Cerebellar cortex (tissue), 1 donor: ENCODE data around the gene ARHGAP20.

Experiments
- DNase-seq: peaks from one replicate; pipeline ENCODE4 v3.0.0-alpha.2; 2015; ENCODE audit warnings: low spot score

The ARHGAP20 gene

DNA sequence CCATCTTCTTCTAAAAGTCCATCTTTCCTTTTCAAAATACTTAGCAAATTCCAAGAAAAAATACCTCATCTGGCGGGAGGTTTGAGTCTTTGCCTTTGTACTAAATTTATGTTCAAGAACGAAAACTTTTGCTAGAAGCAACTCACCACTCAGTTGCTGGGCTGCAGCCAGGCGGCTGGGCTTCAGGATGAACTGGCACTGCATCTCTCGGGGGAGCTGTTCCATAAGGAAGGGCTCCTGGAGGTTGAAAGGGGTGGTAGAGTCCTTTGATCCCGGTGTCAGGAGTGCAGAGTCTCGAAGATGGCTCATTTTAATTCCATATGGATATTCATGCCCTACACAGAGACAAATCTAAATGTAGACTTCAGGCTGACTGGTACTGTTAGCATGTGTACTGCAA lies 105.8 kb downstream of the ARHGAP20 start:
- DNase-seq, result no peak

DNA sequence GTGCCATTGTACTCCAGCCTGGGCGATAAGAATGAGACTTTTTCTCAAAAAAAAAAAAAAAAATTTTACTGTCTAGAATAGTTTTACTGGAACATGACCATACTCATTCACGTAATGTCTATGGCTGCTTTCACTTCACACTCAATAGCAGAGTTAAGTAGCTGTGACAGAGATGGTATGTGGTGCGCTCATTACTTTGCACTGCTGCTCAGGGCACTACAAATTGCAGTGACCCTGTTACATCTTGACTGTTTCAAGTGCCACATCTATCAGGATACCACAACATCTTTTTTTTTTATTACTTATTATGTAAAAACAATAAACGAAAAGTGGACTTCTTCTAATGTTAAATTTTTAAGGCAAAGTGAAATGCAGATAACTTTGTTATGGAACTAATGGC lies 110.3 kb downstream of the ARHGAP20 start:
- no peak for DNase-seq

GRCh38 chr11:110600322-110600721 lies 111.9 kb downstream of the ARHGAP20 start:
- no peak for DNase-seq

DNA sequence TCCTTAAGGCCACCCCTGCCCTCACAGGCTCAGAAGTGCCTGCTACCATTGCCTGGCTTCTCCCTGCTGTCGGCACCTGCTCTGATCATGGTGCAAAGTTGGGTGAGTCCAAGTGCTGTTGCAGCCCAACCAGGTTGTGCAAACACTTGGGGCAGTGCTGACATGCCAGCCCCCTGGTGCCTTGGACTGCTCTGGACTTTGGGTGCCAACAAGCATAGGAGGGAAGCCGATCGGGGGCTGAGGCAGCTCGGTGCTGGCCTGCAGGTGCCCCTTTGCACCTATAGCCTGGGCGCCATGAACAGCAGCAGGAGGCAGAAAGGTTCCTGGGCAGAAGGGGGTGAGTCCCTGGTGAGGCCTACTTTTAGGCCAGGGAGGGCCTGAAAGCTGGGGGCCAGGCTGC lies 113.0 kb downstream of the ARHGAP20 start:
- DNase-seq, result no peak

- DNase-seq, result no peak
Measured at GRCh38 chr11:110598725-110599124, 113.5 kb downstream of the ARHGAP20 start.

DNA sequence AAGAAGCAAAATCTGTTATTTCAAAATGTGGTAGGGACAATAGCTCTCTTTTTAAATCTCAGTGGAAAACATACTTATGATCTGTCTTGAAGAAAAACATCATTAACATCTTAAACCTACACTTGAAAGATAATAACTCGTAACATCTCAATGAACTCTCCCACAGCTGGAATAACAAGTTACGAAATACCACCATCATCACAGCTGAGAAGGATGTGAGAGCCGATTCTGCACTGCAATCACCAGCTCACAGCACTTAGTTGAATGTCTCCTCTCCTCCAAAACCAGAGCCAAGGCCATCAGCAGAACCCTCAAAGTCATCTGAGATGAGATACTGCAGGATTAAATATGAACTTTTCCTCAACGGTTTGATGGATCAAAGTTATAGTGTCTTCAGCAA lies 124.3 kb downstream of the ARHGAP20 start:
- DNase-seq, result no peak

GRCh38 chr11:110587129-110587528 lies 125.1 kb downstream of the ARHGAP20 start:
- DNase-seq, result no peak

DNA sequence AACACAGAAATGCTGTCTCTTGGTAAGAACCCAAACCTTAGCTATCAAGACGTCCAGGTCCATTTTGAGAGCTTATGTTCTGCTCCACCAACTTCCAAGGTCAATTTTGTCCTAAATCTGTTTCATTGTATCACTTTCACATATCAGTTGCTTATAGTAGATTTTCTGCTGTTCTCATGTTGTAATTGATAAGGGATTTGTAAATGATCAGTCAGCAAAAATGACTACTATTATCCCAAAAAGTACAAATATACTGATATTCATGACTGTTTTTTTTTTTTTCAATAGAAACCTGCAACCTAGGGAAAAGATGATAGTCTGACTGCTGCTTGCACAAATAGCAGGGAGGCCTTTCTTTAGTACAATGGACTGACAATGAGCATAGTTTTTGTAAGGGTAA lies 128.1 kb downstream of the ARHGAP20 start:
- DNase-seq, result no peak

DNA sequence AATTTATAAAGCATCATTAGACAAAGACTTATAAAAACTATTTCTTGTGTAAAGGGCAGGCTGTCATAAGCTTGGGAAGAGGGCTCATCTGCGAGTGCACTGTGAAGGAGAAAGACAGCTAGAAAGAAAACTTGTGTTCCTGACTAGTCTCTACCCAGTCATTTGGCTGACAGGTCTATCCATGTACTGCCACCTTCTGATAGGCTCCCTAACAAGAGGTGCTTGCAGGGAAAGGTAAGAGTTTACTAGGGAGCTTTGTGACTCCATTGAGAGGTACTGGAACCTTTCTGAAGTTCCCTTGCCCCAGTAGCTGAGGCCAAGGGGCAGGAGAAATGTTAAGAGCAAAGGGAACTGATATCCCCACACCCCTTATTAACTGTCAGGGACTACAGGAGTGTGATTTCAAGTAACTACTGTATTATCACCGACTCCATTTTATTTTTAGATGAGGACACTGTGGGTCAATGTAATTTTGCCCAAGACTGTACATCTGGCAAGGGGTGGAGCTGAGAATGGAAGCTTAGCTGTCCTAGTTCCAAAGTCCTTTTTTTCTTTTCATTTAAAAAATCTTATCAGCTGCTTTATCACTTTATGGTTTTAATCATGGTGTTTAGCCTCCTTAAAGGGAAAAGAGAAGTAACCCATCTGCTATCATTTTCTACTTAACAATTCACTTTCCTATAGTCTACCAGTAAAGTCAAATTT lies 129.4 kb downstream of the ARHGAP20 start:
- no peak for DNase-seq

DNA sequence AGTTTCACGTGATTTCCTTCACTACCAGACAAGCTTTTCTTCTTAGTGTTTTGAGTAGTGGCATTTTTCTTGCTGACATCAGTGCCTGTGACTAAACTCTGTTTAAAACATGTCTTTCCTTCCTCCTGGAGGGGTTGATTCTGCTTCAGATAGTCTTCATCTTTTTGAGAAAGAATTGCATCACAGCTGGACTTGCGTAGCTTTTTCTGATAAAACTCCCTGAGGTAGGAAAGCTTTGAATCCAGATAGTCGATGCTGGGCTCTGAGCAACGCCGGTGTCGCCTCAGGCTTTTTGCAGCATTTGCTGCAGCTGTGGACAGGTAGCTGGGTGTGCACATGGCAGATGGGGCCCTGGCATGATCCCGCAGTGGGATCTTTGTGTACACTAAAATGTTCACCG lies 131.7 kb downstream of the ARHGAP20 start:
- no peak for DNase-seq

GRCh38 chr11:110573411-110573810 lies 138.8 kb downstream of the ARHGAP20 start:
- DNase-seq, result no peak

GRCh38 chr11:110571081-110571720 lies 141.0 kb downstream of the ARHGAP20 start:
- no peak for DNase-seq

- DNase-seq, result peak; percentile 90
Measured at GRCh38 chr11:110566577-110566976, 145.7 kb downstream of the ARHGAP20 start.

- DNase-seq, result peak; percentile 56
Measured at GRCh38 chr11:110565357-110566336, 146.6 kb downstream of the ARHGAP20 start.

GRCh38 chr11:110564676-110565356 lies 147.4 kb downstream of the ARHGAP20 start:
- DNase-seq, result no peak

DNA sequence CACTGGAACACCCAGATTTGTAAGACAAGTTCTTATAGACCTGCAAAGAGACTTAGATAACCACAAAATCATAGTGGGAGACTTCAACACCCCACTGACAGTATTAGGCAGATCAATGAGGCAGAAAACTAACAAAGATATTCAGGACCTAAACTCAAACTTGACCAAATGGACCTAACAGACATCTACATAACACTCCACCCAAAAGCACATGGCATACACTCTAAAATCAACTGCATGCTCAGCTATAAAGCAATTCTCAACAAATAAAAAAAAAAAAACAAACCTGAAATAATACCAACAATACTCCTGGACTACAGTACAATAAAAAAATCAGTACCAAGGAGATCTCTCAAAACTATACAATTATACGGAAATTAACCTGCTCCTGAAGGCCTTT lies 167.5 kb downstream of the ARHGAP20 start:
- no peak for DNase-seq

DNA sequence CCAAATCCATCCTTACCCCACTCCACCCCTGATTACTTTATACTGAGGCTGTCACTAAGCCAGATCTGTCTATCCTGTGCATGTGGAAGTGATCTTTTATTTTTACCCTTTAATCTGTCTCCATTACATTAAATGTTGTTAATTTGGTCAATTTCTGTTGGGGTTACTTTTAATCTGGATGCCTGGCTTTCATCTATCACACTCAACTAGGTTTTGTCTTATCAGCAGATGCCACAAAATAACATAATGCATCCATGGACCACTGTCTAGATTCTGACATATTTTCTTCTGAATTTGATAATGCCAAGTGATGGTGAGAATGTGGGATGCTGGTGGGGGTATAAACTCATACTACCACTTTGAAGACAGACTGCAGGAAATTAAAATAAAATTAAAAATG lies 174.1 kb downstream of the ARHGAP20 start:
- no peak for DNase-seq

DNA sequence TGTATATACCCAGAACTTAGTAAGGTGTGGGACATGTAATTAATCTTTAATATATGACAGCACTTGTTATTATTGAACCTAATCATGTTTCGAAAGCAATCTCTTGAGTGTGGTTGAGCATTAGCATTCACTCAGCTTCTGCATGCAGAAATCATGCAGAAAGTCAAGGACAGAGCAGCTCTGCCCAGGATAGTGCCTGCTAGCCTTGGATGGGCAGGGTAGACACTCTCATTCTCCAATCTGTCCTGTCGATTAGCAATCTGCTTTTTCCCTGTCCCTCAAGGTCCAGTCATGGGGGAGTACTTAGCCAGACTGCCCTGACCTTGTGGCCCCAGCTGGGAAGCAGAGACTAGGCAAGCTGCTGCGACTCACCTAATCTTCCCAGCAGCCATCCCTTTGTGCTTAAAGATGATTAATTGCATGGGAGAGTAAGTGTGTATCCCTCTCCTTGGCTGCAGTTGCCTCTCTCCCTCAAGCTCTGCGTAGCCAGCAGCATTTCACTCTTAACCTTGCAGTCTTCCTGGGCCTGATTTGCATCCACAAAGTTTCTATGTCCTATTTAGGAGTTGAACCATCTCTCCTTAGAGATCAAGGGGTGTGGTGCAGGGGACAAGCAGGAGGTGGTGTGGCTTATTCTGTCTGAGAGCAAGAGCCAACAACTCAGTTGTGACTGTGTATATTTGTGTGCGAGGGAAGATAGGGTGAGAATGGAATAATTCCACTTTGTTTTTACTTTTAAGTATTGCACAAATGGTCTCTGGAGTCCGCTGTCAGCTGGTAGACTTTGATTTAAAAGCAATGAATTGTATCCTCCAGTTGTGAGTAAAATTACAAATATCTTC lies 181.1 kb downstream of the ARHGAP20 start:
- DNase-seq, result no peak

DNA sequence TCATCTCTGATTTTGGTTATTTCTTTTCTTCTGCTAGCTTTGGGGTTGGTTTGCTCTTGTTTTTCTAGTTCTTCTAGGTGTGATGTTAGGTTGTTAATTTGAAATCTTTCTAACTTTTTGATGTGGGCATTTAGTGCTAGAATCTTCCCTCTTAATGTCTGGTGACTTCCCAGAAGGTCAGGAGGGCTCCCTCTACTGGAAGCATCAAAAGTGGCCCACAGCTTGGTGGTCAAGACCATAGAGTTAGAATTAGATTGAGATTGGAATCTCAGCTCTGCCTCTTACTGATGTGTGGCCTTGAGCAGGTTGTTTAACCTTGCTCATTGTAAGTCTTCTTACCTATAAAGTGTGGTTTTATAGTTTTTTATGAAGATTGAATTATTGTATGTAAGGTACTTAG lies 183.2 kb downstream of the ARHGAP20 start:
- DNase-seq, result peak; percentile 1

- no peak for DNase-seq
Measured at GRCh38 chr11:110527146-110527545, 185.1 kb downstream of the ARHGAP20 start.
